Stomach (tissue), 4 donors: ENCODE measurements around the gene TBX5.

Experiments used
- CTCF ChIP-seq, 7 experiments: fragments of 450-650 bp in 4 of 7; fragments of 200-600 bp in 3 of 7; sonication (generic) in 3 of 7; IDR thresholded peaks; one replicate each; pipeline ENCODE4 v1.5.1; 2016 to 2019; ENCODE audit warnings: antibody characterized with exemption in 7 of 7, control low read depth in 2 of 7, mild to moderate bottlenecking in 1 of 7
- POLR2AphosphoS5 ChIP-seq, 3 donors: sonication (generic); formaldehyde crosslinking; IDR thresholded peaks; one replicate each; pipeline ENCODE4 v1.6.1; 2016; ENCODE audit warnings: antibody characterized with exemption in 3 of 3

GRCh38 chr12:114328292-114328691 is 77.7 kb downstream of the TBX5 start:
- TF ChIP-seq CTCF (IDR thresholded peaks at IDR 0.05): no peak
- no peak for TF ChIP-seq POLR2AphosphoS5 (IDR thresholded peaks at IDR 0.05)
